Bronchial epithelial cell (primary cell): ENCODE results near the gene ODF4. TPM values are rescaled to one million over a fixed set of nuclear protein-coding genes. Genes with fewer than 3 reads are reported as not detected.

Source experiments
- DNase-seq: peaks from one replicate; pipeline ENCODE4 v3.0.0-alpha.2; 2010; ENCODE audit warnings: low read depth
- FAIRE-seq: peaks from 2 replicates; lab custom pipeline; 2011; peaks lifted over from hg19 to GRCh38; lab: Jason Lieb, UNC
- H3K27me3 ChIP-seq: 2 replicates; pipeline ENCODE4 v1.5.1; 2011; ENCODE audit warnings: low read length; ENCODE audit not compliant: control insufficient read depth, insufficient read depth
- H3K36me3 ChIP-seq: 2 replicates; pipeline ENCODE4 v1.5.1; 2011; ENCODE audit warnings: low read length; ENCODE audit not compliant: control insufficient read depth, insufficient read depth
- H3K4me3 ChIP-seq: 2 replicates; pipeline ENCODE4 v1.5.1; 2011; ENCODE audit warnings: mild to moderate bottlenecking, low read depth, low read length, control low read depth
- CTCF ChIP-seq: IDR thresholded peaks from 2 replicates; pipeline ENCODE4 v1.5.1; 2011; ENCODE audit warnings: mild to moderate bottlenecking, moderate library complexity, low read length, control low read depth, inconsistent platforms; ENCODE audit not compliant: insufficient read depth, severe bottlenecking
- total RNA-seq: library from RNA; depleted of rRNA; stranded (reverse); fragments of >200 nt; gene quantifications from 2 replicates; pipeline ENCODE4 v1.2.1, GENCODE V29; 2014

Gene ODF4
- total RNA-seq, result not detected in 2 replicates

GRCh38 chr17:8339540-8339939 is at the start of gene ODF4:
ODF4 (plus strand) TSS chr17:8339840; CDS start chr17:8340052, 212 bp downstream.
- no peak for FAIRE-seq
- peaks cover 3% of the 10 kb centered on the region for H3K27me3 ChIP-seq

GRCh38 chr17:8290043-8290442 is 49.6 kb upstream of the ODF4 start:
- DNase-seq (peak; percentile 10), FAIRE-seq (no peak)
- TF ChIP-seq CTCF, result no peak
- Histone ChIP-seq H3K4me3 (no peak overlapping the region), H3K36me3 (no peaks in the 10 kb centered on the region), H3K27me3 (no peaks in the 10 kb centered on the region)

More at GRCh38 chr17:8339540-8339939, at the start of gene ODF4:
- TF ChIP-seq CTCF, result no peak
- H3K36me3 ChIP-seq, result no peaks in the 10 kb centered on the region
- no peak for DNase-seq
- H3K4me3 ChIP-seq, result no peak within 1 kb of the TSS

GRCh38 chr17:8292639-8293395 is 46.8 kb upstream of the ODF4 start:
- H3K36me3 ChIP-seq, result no peaks in the 10 kb centered on the region
- no peak for TF ChIP-seq CTCF
- DNase-seq (no peak), FAIRE-seq (no peak)
- H3K27me3 ChIP-seq, result no peaks in the 10 kb centered on the region
- no peak overlapping the region for H3K4me3 ChIP-seq

- no peaks in the 10 kb centered on the region for H3K27me3 ChIP-seq
- FAIRE-seq, result no peak
- no peak for DNase-seq
- no peak for TF ChIP-seq CTCF
- no peaks in the 10 kb centered on the region for H3K36me3 ChIP-seq
- H3K4me3 ChIP-seq, result no peak overlapping the region
Measured at GRCh38 chr17:8294361-8294760, 45.3 kb upstream of the ODF4 start.

- H3K27me3 ChIP-seq, result no peaks in the 10 kb centered on the region
- peak overlapping the region; percentile 64 for H3K4me3 ChIP-seq
- no peak for DNase-seq
- no peak for FAIRE-seq
- no peaks in the 10 kb centered on the region for H3K36me3 ChIP-seq
- no peak for TF ChIP-seq CTCF
Measured at GRCh38 chr17:8294814-8295316, 44.8 kb upstream of the ODF4 start.
